ENCODE measurements around the gene HMGXB3.

DNA sequence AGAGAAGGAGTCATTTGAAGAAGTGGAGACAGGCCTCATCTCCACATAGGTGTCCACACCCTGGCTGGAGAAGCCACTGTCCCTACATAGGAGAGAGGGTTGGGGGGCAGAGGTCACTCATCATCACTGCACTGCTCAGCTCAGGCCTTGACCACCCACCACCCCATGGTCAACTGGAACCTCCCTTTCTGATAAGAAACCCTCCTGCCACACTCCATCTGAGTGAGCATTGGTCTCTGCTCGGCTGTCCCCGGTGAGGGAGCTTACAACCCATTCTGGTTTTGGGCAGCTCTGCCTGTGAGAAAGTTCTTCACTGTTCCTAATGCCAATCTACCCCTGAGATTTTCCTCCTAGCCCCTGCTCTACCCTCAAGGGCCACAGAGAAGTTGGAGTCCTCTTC is 57.0 kb downstream of the HMGXB3 start:
- TF ChIP-seq, protein P1, sequence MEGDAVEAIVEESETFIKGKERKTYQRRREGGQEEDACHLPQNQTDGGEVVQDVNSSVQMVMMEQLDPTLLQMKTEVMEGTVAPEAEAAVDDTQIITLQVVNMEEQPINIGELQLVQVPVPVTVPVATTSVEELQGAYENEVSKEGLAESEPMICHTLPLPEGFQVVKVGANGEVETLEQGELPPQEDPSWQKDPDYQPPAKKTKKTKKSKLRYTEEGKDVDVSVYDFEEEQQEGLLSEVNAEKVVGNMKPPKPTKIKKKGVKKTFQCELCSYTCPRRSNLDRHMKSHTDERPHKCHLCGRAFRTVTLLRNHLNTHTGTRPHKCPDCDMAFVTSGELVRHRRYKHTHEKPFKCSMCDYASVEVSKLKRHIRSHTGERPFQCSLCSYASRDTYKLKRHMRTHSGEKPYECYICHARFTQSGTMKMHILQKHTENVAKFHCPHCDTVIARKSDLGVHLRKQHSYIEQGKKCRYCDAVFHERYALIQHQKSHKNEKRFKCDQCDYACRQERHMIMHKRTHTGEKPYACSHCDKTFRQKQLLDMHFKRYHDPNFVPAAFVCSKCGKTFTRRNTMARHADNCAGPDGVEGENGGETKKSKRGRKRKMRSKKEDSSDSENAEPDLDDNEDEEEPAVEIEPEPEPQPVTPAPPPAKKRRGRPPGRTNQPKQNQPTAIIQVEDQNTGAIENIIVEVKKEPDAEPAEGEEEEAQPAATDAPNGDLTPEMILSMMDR (IDR thresholded peaks at IDR 0.05) = no peak
- no peak for TF ChIP-seq POLR2AphosphoS5 (IDR thresholded peaks at IDR 0.05; ENCODE audit: low read depth, low read length)
- TF ChIP-seq SIN3A (IDR thresholded peaks at IDR 0.05; ENCODE audit: borderline replicate concordance, insufficient read depth, low read depth, low read length) = no peak
- TF ChIP-seq, protein P2, sequence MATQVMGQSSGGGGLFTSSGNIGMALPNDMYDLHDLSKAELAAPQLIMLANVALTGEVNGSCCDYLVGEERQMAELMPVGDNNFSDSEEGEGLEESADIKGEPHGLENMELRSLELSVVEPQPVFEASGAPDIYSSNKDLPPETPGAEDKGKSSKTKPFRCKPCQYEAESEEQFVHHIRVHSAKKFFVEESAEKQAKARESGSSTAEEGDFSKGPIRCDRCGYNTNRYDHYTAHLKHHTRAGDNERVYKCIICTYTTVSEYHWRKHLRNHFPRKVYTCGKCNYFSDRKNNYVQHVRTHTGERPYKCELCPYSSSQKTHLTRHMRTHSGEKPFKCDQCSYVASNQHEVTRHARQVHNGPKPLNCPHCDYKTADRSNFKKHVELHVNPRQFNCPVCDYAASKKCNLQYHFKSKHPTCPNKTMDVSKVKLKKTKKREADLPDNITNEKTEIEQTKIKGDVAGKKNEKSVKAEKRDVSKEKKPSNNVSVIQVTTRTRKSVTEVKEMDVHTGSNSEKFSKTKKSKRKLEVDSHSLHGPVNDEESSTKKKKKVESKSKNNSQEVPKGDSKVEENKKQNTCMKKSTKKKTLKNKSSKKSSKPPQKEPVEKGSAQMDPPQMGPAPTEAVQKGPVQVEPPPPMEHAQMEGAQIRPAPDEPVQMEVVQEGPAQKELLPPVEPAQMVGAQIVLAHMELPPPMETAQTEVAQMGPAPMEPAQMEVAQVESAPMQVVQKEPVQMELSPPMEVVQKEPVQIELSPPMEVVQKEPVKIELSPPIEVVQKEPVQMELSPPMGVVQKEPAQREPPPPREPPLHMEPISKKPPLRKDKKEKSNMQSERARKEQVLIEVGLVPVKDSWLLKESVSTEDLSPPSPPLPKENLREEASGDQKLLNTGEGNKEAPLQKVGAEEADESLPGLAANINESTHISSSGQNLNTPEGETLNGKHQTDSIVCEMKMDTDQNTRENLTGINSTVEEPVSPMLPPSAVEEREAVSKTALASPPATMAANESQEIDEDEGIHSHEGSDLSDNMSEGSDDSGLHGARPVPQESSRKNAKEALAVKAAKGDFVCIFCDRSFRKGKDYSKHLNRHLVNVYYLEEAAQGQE (IDR thresholded peaks at IDR 0.05; ENCODE audit: insufficient read depth in 1 of 2, low read depth in 2 of 2, low read length in 1 of 2) = no peak
- TF ChIP-seq TCF7L2 (IDR thresholded peaks at IDR 0.05; ENCODE audit: low read depth, low read length) = no peak
